Erythroblast (primary cell): Measurements from ENCODE around the gene GFRAL.
"Not testable (repeated sequence)": the region's sequence is repeated elsewhere in the genome, so short reads cannot be mapped to it uniquely, and the experiment has no call there.

ENCODE experiments used
- DNase-seq, 2 experiments: peaks; one replicate each; lab custom pipeline; 2025; lab: John Stamatoyannopoulos, UW
- GATA1 ChIP-seq: IDR thresholded peaks from 2 replicates; pipeline ENCODE4 v1.6.1; 2011; ENCODE audit warnings: low read depth, mild to moderate bottlenecking, control low read depth, low read length, moderate library complexity
- POLR2A ChIP-seq: IDR thresholded peaks from 2 replicates; pipeline ENCODE4 v1.6.1; 2011; ENCODE audit warnings: mild to moderate bottlenecking, low read length

The GFRAL gene, protein sequence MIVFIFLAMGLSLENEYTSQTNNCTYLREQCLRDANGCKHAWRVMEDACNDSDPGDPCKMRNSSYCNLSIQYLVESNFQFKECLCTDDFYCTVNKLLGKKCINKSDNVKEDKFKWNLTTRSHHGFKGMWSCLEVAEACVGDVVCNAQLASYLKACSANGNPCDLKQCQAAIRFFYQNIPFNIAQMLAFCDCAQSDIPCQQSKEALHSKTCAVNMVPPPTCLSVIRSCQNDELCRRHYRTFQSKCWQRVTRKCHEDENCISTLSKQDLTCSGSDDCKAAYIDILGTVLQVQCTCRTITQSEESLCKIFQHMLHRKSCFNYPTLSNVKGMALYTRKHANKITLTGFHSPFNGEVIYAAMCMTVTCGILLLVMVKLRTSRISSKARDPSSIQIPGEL

DNA sequence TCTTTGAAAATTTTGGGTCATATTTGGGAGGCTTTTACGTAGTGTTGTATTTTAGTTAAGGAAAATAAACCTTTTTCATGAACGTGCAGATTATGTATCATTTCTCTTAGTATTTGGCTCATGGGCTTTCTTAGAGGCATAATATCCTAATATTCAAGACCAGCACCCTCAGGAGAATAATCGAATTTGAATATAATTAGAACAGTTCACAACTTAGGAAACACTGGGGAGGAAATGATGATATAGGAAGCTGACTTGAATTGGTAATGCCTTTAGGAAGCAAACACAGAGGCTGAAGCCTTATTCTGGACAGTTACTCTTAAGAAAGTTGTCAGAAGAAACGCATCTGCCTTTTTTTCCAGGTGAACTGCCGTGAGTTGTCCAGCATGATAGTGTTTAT lies at the start of gene GFRAL:
Gene GFRAL (plus strand): TSS at position 301 of the 400 bp plus-strand sequence. CDS start 86 bp downstream, at position 387.
- DNase-seq, result no peak
- TF ChIP-seq GATA1 (no peak), POLR2A (no peak)

DNA sequence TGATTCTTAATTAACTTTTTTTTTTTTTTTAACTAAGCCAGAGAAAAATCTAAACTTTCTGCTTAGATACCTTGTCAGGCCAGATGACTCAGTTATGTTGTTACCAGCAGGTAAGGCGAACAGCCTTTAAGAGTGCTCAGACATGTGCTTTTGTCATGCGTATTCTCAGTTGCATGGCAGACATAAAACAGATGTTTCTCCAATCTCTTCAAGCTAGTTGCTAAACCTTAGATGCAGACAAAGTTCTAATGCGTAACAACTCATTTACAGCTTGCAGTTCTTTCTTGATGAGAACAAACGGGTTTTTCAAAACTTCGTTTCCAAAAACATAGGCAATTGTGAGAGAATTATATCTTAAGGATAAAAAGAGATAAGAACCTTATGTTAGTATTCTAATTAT lies 49.6 kb upstream of the GFRAL start:
- TF ChIP-seq POLR2A (no peak), GATA1 (no peak)
- DNase-seq, result no peak

DNA sequence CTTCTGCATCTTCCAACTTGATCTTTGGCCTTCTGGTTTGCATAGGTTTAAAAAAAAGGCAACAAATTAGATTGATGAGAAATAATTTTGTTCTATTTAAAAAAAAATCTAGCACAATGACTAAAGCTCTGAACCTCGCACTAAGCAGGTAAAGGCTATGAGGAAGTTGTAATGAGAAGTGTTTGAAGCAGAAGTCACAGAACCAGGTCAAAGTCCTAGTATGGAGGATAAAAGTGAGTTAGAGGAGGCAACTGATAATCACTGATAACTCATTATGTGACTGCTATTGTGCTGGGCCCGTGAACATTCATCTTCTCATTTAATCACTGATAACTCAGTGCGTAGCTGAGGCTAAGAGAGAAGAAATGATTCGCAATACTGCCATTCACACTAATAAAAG lies 46.1 kb upstream of the GFRAL start:
- TF ChIP-seq GATA1, result no peak
- no peak for TF ChIP-seq POLR2A
- DNase-seq, result no peak

DNA sequence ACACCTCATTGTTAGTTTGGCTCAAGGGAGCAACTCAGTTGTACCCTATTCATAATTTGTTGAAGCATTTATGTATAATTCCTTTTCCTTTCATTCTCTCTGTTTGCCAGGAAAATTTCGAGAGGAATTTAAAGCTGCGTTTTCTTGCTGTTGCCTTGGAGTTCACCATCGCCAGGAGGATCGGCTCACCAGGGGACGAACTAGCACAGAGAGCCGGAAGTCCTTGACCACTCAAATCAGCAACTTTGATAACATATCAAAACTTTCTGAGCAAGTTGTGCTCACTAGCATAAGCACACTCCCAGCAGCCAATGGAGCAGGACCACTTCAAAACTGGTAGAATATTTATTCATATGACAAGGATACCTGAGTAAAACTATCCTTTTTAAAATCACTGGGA lies 45.2 kb upstream of the GFRAL start:
- no peak for TF ChIP-seq GATA1
- no peak for TF ChIP-seq POLR2A
- DNase-seq, result no peak

DNA sequence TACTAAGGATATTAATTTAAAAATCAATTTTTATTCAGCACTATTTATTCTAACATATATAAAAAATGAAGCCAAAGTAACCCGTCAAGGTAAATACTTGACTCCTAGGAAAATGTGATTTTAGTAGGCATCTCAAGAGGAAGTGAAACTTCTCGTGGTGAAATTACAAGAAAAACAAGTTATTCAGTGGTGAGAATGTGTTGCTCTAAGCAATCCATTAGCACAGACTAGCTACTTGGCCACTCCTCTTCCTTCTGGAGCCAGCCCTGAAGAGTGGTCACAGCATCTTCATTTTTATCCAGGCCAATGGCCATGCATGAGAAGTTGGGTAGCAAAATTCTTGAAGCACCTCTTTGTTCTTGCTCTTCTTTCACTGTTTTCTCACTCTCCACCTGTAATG lies 40.4 kb upstream of the GFRAL start:
- DNase-seq, result no peak
- TF ChIP-seq POLR2A (no peak), GATA1 (no peak)

DNA sequence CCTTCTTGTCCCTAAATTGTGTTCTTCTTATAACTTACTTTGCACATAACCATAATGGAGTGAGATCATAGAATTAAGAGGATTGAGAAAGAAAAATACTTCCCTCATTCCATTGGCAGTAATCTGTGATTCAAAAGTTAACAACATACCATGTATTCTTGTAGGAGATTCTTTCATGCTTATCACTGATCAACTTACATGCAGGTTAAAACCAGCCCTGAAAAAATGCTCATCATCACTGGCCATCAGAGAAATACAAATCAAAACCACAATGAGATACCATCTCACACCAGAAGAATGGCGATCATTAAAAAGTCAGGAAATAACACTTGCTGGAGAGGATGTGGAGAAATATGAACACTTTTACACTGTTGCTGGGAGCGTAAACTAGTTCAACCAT lies 36.5 kb upstream of the GFRAL start:
- no peak for DNase-seq
- TF ChIP-seq POLR2A (no peak), GATA1 (no peak)

DNA sequence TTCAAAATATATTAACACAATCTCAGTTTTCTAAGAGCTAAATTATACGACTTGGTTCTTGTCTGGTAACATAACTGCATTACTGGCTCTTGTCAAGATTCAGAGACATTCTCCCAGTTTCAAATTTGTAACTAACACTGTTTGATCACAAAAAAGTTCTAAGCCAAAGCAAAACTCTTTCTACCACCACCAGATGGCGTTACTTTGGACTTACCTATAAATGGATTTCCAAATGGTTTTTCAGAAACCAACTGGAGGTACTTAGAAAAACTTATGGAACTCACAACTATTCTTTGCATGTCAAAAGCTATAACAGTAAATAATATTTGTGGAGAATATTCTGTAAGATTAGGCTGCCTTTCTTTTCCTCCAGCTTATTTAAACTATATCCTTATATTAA lies 34.2 kb upstream of the GFRAL start:
- no peak for TF ChIP-seq POLR2A
- no peak for TF ChIP-seq GATA1
- DNase-seq, result peak; percentile 3 to 10

DNA sequence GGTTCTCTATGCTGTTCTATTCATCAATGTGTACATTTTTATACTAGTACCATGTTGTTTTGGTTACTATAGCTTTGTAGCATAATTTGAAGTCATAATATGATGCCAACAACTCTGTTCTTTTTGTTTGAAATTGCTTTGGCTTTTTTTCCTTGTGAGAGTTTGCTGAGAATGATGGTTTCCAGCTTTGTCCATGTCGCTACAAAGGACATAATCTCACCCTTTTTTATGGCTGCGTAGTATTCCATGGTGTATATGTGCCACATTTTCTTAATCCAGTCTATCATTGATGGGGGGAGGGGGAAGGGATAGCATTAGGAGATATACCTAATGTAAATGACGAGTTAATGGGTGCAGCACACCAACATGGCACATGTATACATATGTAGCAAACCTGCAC lies 30.1 kb upstream of the GFRAL start:
- not testable (repeated sequence) for DNase-seq

DNA sequence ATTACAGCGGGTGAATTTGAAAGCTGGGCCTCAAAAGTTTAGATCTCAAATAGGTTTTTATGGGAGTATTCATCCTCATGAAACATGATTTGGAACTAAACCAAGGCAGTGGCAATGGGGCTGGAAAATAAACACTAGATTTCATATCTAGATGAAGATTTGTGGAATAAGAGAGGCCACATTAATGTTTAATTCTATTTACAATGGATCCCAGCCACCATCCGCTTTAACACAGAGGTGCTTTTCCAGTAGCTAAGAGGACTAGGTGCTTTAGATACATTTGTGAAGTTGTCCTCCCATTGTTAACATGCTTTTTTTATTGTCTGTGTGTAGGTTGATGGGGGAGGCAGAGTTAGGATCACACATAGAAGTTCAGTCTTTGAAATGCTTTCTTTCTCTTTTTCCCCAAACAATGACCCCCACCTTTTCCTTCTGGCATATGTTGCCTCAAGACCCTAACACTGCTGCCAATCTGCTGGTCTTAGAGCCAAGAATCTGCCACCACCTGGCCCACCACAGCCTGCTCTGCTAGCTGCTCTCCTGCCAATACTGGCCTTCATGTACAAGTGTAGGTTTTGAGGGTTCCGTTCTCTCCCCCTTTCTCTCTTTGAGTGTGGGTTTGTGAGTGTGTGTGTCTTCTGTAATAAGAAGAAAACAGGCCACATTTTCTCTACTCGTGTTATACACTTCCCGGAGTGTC lies 27.8 kb upstream of the GFRAL start:
- TF ChIP-seq GATA1, result no peak
- TF ChIP-seq POLR2A, result no peak
- DNase-seq, result no peak

DNA sequence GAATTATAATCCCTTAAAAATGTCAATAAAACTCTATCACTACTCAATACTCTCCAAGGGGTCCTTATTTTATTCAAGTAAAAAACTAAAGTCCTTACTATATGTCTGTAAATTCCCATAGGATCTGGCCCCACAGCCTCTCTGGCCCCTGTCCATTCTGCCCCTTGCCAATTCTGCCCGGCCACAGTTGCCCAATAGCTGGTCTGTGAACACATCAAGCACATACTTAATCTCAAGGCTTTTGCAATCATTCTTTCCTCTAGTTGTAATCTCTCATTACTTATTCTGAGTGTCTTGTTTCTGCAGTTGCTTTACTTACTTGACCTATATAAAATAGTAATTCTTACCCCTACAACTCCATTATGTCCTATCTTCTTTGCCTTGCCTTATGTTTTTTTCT lies 22.5 kb upstream of the GFRAL start:
- no peak for DNase-seq
- TF ChIP-seq GATA1 (no peak), POLR2A (no peak)

DNA sequence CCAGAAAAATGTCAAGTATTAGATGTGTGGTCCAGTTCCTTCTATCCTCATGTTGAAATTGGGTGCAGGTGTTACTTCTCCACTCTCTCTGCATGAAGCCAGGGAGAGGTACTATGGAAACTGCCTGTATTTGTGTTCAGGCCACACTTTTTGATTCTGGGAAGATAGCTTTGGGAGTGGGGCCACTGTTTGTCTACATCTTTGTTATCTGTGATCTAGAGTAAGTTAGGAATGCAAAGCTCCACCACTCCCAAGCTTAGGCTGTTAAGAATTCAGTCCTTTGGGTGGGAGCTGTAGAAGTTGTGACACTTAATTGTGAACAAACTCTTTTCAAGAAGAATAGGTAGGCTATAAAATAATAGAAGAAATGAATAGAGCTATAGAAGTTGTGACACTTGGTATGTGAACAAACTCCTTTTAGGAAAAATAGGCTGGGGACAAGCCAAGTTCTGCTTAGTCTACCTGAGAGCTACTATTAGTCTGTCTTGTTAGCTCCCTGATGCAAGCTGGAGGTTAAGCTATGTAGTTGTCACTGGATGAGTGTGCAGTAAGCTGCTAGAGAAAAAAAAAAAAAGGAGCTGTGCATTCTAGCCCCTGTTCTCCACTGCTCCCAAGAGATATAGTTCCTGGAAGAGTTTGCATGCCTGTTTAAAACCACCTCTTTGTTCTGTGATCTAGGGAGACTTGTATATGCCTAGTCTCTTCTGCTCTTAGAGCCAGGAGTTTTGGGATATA lies 7.1 kb upstream of the GFRAL start:
- DNase-seq, result no peak
- TF ChIP-seq GATA1 (no peak), POLR2A (no peak)

DNA sequence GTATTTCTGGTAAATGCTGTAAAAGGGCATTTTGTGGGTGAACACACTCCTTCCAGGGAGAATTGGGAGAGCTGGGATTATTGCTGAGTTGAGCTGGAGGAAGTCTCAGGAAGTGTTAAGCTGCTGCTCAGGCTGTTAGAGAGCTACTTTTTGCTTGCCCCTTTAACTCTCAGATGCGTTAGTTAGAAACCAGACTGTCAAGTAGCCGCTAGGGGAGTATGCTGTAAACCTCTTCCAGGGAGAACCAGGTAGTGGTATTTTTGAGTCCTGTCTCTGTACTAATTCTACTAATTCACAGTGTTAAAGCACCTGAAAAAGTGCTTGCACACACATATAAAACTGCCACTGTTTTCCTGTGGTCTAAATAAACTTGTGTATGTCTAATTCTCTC lies 6.6 kb upstream of the GFRAL start:
- no peak for TF ChIP-seq GATA1
- no peak for TF ChIP-seq POLR2A

DNA sequence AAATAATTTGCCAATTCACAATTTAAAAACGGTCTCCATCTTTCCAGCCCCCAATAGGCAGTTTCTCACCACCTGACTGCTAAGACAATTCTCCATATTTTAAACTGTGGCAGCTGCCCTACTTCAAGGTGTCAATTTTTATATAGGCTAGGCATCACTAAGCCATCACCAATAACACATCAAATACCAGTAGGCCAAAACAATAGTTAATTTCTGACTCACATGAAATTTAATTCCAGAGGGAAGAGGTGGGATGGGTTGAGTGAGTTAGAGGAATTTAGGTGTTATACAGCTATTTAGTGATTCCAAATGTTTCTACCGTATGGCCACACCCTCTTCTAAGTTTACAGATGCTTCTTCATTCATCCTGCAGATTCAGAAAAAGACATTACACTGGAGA lies 49.9 kb downstream of the GFRAL start:
- DNase-seq, result no peak
- TF ChIP-seq GATA1, result no peak
- TF ChIP-seq POLR2A, result no peak

More for the DNA sequence above, 6.6 kb upstream of the GFRAL start:
- no peak for DNase-seq

DNA sequence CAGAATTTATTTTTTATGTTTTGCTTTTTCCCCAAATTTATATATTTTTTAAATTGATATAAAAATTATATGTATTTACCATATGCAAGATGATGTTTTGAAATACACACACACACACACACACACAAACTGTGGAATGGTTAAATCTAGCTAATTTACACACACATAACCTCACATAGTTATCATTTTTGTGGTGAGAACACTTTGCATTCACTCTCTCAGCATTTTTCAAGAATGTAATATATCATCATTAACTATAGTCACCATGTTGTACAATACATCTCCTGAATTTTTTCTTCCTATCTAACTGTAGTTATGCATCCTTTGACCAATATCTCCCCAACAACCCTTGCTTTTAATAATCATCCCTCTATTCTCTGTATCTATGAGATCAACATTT lies 52.2 kb downstream of the GFRAL start:
- TF ChIP-seq GATA1 (no peak), POLR2A (no peak)
- DNase-seq, result no peak

DNA sequence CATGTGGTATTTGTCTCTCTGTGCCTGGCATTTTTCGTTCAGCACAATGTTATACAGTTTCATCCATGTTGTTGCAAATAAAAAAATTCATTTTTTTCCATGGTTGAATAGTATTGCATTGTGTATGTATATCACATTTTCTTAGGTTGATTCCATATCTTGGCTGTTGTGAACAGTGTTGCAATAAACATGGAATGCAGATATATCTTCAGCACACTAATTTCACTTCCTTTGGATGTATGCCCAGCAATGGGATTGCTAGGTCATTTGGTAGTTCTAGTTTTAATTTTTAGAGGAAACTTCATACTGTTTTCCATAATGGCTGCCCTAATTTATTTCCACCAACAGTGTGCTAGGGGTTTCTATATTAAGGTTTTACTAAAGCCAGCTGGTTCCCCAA lies 52.6 kb downstream of the GFRAL start:
- TF ChIP-seq GATA1 (no peak), POLR2A (no peak)
- DNase-seq, result no peak

DNA sequence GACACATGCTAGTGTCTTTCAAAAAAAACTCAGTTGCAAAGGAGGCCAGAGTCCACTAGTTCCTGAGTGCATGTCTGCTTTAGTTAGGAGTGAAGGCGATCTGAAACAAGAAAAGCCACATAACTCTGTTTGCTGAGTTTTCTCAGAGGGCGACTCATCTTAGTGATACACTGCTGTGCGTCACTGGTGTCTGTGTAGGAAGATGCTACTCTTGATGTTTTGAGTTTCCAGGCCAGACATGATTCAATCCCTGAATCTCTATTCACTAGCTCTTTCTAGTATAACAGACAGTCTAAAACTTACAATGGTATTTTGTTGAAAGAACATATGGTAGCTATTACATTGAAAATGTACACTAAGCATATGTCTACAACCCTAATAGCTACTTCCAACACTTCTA lies 60.9 kb downstream of the GFRAL start:
- TF ChIP-seq POLR2A (no peak), GATA1 (no peak)
- no peak for DNase-seq
